Measurements from ENCODE around the gene TAMALIN. TPM values are rescaled to one million over a fixed set of nuclear protein-coding genes. Genes with fewer than 3 reads are reported as not detected.
"Not testable (repeated sequence)": the region's sequence is repeated elsewhere in the genome, so short reads cannot be mapped to it uniquely, and the experiment has no call there.

TAMALIN gene
- total and polyA plus RNA-seq, 2 donors from 2014 or later: 22.3 to 52.3 TPM

- peak overlapping the region in 1 of 3 donors; percentile 16 for H3K4me3 ChIP-seq (ENCODE audit: low read length in 3 of 3)
- H3K27ac ChIP-seq (ENCODE audit: low read depth in 2 of 2, low read length in 2 of 2): peak overlapping the region; percentile 68 to 82
- no peaks in the 10 kb centered on the region for H3K9me3 ChIP-seq (ENCODE audit: control insufficient read depth in 2 of 3, insufficient read depth in 1 of 3, low read length in 3 of 3)
- H3K36me3 ChIP-seq (ENCODE audit: control insufficient read depth in 2 of 3, insufficient read depth in 3 of 3, low read length in 3 of 3): peaks cover 0 to 14% (median 6%) of the 10 kb centered on the region in 3 donors
- intact Hi-C loops (cut with DNase I): no loop called here
- no peaks in the 10 kb centered on the region for H3K27me3 ChIP-seq (ENCODE audit: control insufficient read depth, insufficient read depth, low read length)
- peak; percentile 72 for FAIRE-seq
- peak in 4 of 5 donors; percentile 65 to 92 (median 83) for DNase-seq
- peak overlapping the region in 1 of 3 donors; percentile 48 for H3K9ac ChIP-seq (ENCODE audit: low read length in 3 of 3)
- peaks cover 13 to 68% (median 53%) of the 10 kb centered on the region in 3 donors for H3K4me1 ChIP-seq (ENCODE audit: control insufficient read depth in 2 of 3, insufficient read depth in 2 of 3, low read depth in 1 of 3, low read length in 3 of 3)
- TF ChIP-seq CTCF (IDR thresholded peaks at IDR 0.05; ENCODE audit: borderline replicate concordance, extremely low read depth, insufficient read depth): no peak
Measured at GRCh38 chr12:51976376-51977160, 30.2 kb upstream of the TAMALIN start.

GRCh38 chr12:51977320-51977753 is 29.4 kb upstream of the TAMALIN start:
- TF ChIP-seq CTCF (IDR thresholded peaks at IDR 0.05; ENCODE audit: borderline replicate concordance, extremely low read depth, insufficient read depth): no peak
- intact Hi-C loops (cut with DNase I): no loop called here
- no peaks in the 10 kb centered on the region for H3K27me3 ChIP-seq (ENCODE audit: control insufficient read depth, insufficient read depth, low read length)
- H3K36me3 ChIP-seq (ENCODE audit: control insufficient read depth in 2 of 3, insufficient read depth in 3 of 3, low read length in 3 of 3): peaks cover 1 to 20% (median 8%) of the 10 kb centered on the region in 3 donors
- peak overlapping the region; percentile 70 to 75 for H3K27ac ChIP-seq (ENCODE audit: low read depth in 2 of 2, low read length in 2 of 2)
- no peak overlapping the region for H3K4me3 ChIP-seq (ENCODE audit: low read length in 3 of 3)
- DNase-seq (no peak), FAIRE-seq (no peak)
- H3K4me1 ChIP-seq (ENCODE audit: control insufficient read depth in 2 of 3, insufficient read depth in 2 of 3, low read depth in 1 of 3, low read length in 3 of 3): peaks cover 10 to 61% (median 50%) of the 10 kb centered on the region in 3 donors
- no peaks in the 10 kb centered on the region for H3K9me3 ChIP-seq (ENCODE audit: control insufficient read depth in 2 of 3, insufficient read depth in 1 of 3, low read length in 3 of 3)
- no peak overlapping the region for H3K9ac ChIP-seq (ENCODE audit: low read length in 3 of 3)

DNA sequence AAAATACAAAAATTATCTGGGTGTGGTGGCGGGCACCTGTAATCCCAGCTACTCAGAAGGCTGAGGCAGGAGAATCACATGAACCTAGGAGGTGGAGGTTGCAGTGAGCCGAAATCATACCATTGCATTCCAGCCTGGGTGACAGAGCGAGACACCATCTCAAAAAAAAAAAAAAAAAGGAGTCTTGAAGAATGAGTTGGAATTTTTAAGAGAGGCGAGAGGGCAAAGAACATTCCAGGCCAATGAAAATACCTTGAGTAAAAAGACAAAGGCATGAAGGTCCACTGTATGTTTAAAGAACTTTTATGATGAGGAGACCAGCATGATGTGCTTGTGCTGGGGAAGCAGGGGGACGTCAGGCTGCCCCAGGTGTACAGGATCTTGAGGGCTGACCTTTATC is 27.4 kb upstream of the TAMALIN start:
- H3K4me1 ChIP-seq (ENCODE audit: control insufficient read depth in 2 of 3, insufficient read depth in 2 of 3, low read depth in 1 of 3, low read length in 3 of 3): peaks cover 8 to 43% (median 32%) of the 10 kb centered on the region in 3 donors
- intact Hi-C loops (cut with DNase I); H3K9me3 ChIP-seq (ENCODE audit: control insufficient read depth in 2 of 3, insufficient read depth in 1 of 3, low read length in 3 of 3); FAIRE-seq; H3K27me3 ChIP-seq (ENCODE audit: control insufficient read depth, insufficient read depth, low read length); DNase-seq: not testable (repeated sequence)
- H3K4me3 ChIP-seq (ENCODE audit: low read length in 3 of 3): peak overlapping the region in 2 of 3 donors; percentile 1 to 16
- peaks cover 2 to 38% (median 20%) of the 10 kb centered on the region in 3 donors for H3K36me3 ChIP-seq (ENCODE audit: control insufficient read depth in 2 of 3, insufficient read depth in 3 of 3, low read length in 3 of 3)
- H3K27ac ChIP-seq (ENCODE audit: low read depth in 2 of 2, low read length in 2 of 2): peak overlapping the region; percentile 10 to 65
- H3K9ac ChIP-seq (ENCODE audit: low read length in 3 of 3): peak overlapping the region in 1 of 3 donors; percentile 27
